ENCODE results near the gene RSL1D1. TPM values are rescaled to one million over a fixed set of nuclear protein-coding genes. Genes with fewer than 3 reads are reported as not detected.

Gene RSL1D1
- total RNA-seq, 1 donor from 2014 or later, result 86.9 TPM

GRCh38 chr16:11797166-11797956, 54.0 kb downstream of the RSL1D1 start, which contains the start of gene ZC3H7A:
Gene ZC3H7A, minus strand, starts transcription at chr16:11797258. Its CDS starts 14,904 bp downstream, at chr16:11782354.
- DNase-seq (ENCODE audit: low spot score), result peak; percentile 96
- peaks cover 13% of the 10 kb centered on the region for H3K36me3 Mint-ChIP-seq (ENCODE audit: low read depth, unreplicated experiment)
- TF ChIP-seq CTCF (IDR thresholded peaks at IDR 0.05; ENCODE audit: unreplicated experiment), result peak; percentile 79
- H3K9me3 Mint-ChIP-seq (ENCODE audit: unreplicated experiment), result no peaks in the 10 kb centered on the region
- peaks cover 17% of the 10 kb centered on the region for H3K27me3 Mint-ChIP-seq (ENCODE audit: unreplicated experiment)
- peaks cover 62% of the 10 kb centered on the region for H3K4me1 Mint-ChIP-seq (ENCODE audit: unreplicated experiment)
- H3K27ac Mint-ChIP-seq (ENCODE audit: unreplicated experiment), result peak within 1 kb of the TSS; percentile 96
- peak within 1 kb of the TSS; percentile 95 for H3K4me3 Mint-ChIP-seq (ENCODE audit: unreplicated experiment)

GRCh38 chr16:11796227-11797165, 54.8 kb downstream of the RSL1D1 start:
- DNase-seq (ENCODE audit: low spot score), result peak; percentile 59
- peaks cover 68% of the 10 kb centered on the region for H3K4me1 Mint-ChIP-seq (ENCODE audit: unreplicated experiment)

GRCh38 chr16:11795887-11796226, 55.5 kb downstream of the RSL1D1 start:
- TF ChIP-seq CTCF (IDR thresholded peaks at IDR 0.05; ENCODE audit: unreplicated experiment), result no peak
- no peaks in the 10 kb centered on the region for H3K9me3 Mint-ChIP-seq (ENCODE audit: unreplicated experiment)
- H3K4me3 Mint-ChIP-seq (ENCODE audit: unreplicated experiment), result peak overlapping the region; percentile 91
- no peak for DNase-seq (ENCODE audit: low spot score)
- peaks cover 18% of the 10 kb centered on the region for H3K36me3 Mint-ChIP-seq (ENCODE audit: low read depth, unreplicated experiment)
- peak overlapping the region; percentile 96 for H3K27ac Mint-ChIP-seq (ENCODE audit: unreplicated experiment)
- H3K4me1 Mint-ChIP-seq (ENCODE audit: unreplicated experiment), result peaks cover 75% of the 10 kb centered on the region
- peaks cover 19% of the 10 kb centered on the region for H3K27me3 Mint-ChIP-seq (ENCODE audit: unreplicated experiment)

More at GRCh38 chr16:11796227-11797165, 54.8 kb downstream of the RSL1D1 start:
- H3K4me3 Mint-ChIP-seq (ENCODE audit: unreplicated experiment), result peak overlapping the region; percentile 91
- peaks cover 13% of the 10 kb centered on the region for H3K36me3 Mint-ChIP-seq (ENCODE audit: low read depth, unreplicated experiment)
- H3K27ac Mint-ChIP-seq (ENCODE audit: unreplicated experiment), result peak overlapping the region; percentile 96
- no peak for TF ChIP-seq CTCF (IDR thresholded peaks at IDR 0.05; ENCODE audit: unreplicated experiment)
- H3K27me3 Mint-ChIP-seq (ENCODE audit: unreplicated experiment), result peaks cover 17% of the 10 kb centered on the region
- no peaks in the 10 kb centered on the region for H3K9me3 Mint-ChIP-seq (ENCODE audit: unreplicated experiment)

- TF ChIP-seq CTCF (IDR thresholded peaks at IDR 0.05; ENCODE audit: unreplicated experiment), result no peak
- Mint-ChIP-seq H3K9me3 (ENCODE audit: unreplicated experiment) (no peaks in the 10 kb centered on the region), H3K27ac (ENCODE audit: unreplicated experiment) (peak overlapping the region; percentile 96), H3K4me1 (ENCODE audit: unreplicated experiment) (peaks cover 72% of the 10 kb centered on the region), H3K4me3 (ENCODE audit: unreplicated experiment) (peak overlapping the region; percentile 91), H3K27me3 (ENCODE audit: unreplicated experiment) (peaks cover 16% of the 10 kb centered on the region), H3K36me3 (ENCODE audit: low read depth, unreplicated experiment) (peaks cover 18% of the 10 kb centered on the region)
- no peak for DNase-seq (ENCODE audit: low spot score)
Measured at GRCh38 chr16:11794996-11795886, 56.1 kb downstream of the RSL1D1 start.
